Measurements from ENCODE around the gene TMIGD3. TPM values are rescaled to one million over a fixed set of nuclear protein-coding genes. Genes with fewer than 3 reads are reported as not detected.

TMIGD3 gene
- total RNA-seq, 2 donors from 2014 or later, result 0.63 to 4.8 TPM

DNA sequence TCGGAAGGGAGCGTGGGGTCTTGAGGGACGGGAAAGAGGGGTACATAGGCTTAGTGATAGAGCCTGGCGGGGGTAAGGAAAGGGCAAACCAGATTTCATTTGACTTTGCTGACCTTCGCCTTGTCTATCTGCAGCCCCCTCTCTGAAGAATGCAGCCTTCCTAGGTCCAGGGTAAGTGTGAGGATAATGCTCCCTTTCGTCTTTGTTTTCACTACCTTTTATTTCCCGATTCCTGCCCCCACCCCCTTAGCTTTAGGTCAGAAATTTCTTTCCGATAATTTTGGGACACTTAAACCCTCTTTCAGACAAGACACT lies 53.8 kb downstream of the TMIGD3 start:
- DNase-seq (ENCODE audit: low spot score), result no peak
- H3K9me3 ChIP-seq, result no peaks in the 10 kb centered on the region
- TF ChIP-seq, protein P1, sequence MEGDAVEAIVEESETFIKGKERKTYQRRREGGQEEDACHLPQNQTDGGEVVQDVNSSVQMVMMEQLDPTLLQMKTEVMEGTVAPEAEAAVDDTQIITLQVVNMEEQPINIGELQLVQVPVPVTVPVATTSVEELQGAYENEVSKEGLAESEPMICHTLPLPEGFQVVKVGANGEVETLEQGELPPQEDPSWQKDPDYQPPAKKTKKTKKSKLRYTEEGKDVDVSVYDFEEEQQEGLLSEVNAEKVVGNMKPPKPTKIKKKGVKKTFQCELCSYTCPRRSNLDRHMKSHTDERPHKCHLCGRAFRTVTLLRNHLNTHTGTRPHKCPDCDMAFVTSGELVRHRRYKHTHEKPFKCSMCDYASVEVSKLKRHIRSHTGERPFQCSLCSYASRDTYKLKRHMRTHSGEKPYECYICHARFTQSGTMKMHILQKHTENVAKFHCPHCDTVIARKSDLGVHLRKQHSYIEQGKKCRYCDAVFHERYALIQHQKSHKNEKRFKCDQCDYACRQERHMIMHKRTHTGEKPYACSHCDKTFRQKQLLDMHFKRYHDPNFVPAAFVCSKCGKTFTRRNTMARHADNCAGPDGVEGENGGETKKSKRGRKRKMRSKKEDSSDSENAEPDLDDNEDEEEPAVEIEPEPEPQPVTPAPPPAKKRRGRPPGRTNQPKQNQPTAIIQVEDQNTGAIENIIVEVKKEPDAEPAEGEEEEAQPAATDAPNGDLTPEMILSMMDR (IDR thresholded peaks at IDR 0.05), result no peak
- H3K4me1 ChIP-seq, result peaks cover 0 to 48% of the 10 kb centered on the region in 2 donors
- peak overlapping the region; percentile 72 to 78 for H3K4me3 ChIP-seq
- peaks cover 9% of the 10 kb centered on the region for H3K36me3 ChIP-seq
- H3K27ac ChIP-seq, result peak overlapping the region; percentile 84 to 87
- H3K27me3 ChIP-seq, result no peaks in the 10 kb centered on the region

GRCh38 chr1:111448918-111449702 lies 54.3 kb downstream of the TMIGD3 start, which contains the start of the genes ATP5PB and WDR77:
Gene ATP5PB, plus strand, starts transcription at chr1:111449464. Its CDS starts 78 bp downstream, at chr1:111449542.
Gene WDR77, minus strand, starts transcription at chr1:111449256. Its CDS starts 87 bp downstream, at chr1:111449169.
- Histone ChIP-seq H3K9me3 (no peaks in the 10 kb centered on the region), H3K4me3 (peak within 1 kb of the TSS; percentile 72 to 78), H3K27ac (peak within 1 kb of the TSS; percentile 84 to 87), H3K36me3 (peaks cover 6% of the 10 kb centered on the region), H3K27me3 (no peaks in the 10 kb centered on the region), H3K4me1 (peaks cover 0 to 45% of the 10 kb centered on the region in 2 donors)
- TF ChIP-seq, protein P1 (IDR thresholded peaks at IDR 0.05), result no peak
- DNase-seq (ENCODE audit: low spot score), result peak; percentile 98

DNA sequence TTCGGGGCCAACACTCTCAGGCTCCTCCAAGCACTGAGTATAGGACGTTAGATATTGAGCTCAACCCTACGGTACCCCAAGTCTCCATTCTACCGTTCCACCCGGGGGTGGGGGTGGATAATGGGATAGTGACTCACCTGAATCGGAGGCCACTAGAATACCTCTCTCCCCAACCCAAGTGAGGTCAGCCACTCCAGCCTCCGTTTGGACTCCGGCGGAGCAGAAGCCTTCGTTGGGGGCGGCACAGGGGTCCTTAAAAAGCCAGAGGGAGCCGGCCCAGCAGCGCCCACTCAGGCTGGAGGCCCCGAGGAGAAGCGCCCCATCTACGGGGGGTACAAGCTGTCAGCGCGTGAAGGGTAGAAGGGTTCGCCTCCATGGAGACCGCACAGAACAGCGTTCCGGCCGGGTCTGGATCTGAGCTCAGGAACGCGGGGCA lies 54.9 kb downstream of the TMIGD3 start:
- peaks cover 12% of the 10 kb centered on the region for H3K36me3 ChIP-seq
- H3K4me1 ChIP-seq, result peaks cover 0 to 45% of the 10 kb centered on the region in 2 donors
- TF ChIP-seq, protein P1 (IDR thresholded peaks at IDR 0.05), result no peak
- H3K4me3 ChIP-seq, result peak overlapping the region; percentile 72 to 78
- no peaks in the 10 kb centered on the region for H3K27me3 ChIP-seq
- H3K27ac ChIP-seq, result peak overlapping the region; percentile 84 to 87
- no peak for DNase-seq (ENCODE audit: low spot score)
- no peaks in the 10 kb centered on the region for H3K9me3 ChIP-seq

DNA sequence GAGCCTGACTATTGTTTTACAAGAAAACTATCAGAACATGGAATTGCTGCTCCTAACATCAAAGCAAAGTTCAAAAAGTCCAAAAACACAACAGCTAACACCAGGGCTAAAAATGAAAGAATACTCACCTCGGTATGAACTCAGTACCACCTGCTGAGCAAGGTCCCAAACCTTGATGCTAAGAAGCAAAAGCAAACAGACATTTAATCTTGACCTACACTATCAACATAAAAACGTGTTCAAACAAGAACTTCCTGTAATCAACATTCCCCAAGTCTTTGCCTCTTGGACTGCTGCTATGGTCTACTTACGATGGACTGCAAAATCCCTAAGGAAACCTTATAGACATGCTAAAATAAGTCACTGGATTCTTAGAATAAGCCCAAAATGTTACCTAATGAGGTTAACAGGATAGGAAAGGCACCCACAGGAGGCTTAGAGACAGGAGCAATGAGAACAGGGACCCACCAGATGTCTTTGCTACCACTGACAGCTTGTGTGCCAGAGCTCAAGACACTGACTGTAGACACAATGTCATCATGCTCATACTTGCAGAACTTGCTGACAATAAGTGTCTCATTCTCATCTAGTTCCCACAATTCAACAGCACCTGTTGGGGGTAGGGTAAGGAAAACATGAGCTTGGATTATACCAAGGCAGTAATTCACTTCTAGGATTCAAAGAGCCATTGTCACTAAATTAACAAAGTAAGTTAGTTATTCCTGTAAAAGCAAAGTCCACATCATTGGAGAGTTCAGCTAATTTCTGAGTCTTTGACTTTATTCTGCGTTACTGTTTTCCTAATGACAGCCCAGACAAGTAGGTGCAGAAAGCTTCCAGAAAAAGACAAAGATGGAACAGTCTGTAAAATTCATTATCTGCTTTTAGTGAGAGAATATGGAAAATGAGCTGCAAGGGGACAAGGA lies 56.2 kb downstream of the TMIGD3 start:
- H3K4me1 ChIP-seq, result peaks cover 0 to 40% of the 10 kb centered on the region in 2 donors

GRCh38 chr1:111446546-111446945 lies 56.9 kb downstream of the TMIGD3 start:
- DNase-seq (ENCODE audit: low spot score), result no peak
- Histone ChIP-seq H3K4me3 (no peak overlapping the region), H3K4me1 (peaks cover 0 to 33% of the 10 kb centered on the region in 2 donors), H3K9me3 (no peaks in the 10 kb centered on the region), H3K36me3 (peaks cover 27% of the 10 kb centered on the region), H3K27me3 (no peaks in the 10 kb centered on the region), H3K27ac (no peak overlapping the region)
- TF ChIP-seq, protein P1 (IDR thresholded peaks at IDR 0.05), result no peak

More for the DNA sequence above, 56.2 kb downstream of the TMIGD3 start:
- TF ChIP-seq, protein P1 (IDR thresholded peaks at IDR 0.05), result no peak
- Histone ChIP-seq H3K27ac (no peak overlapping the region), H3K9me3 (no peaks in the 10 kb centered on the region), H3K36me3 (peaks cover 20% of the 10 kb centered on the region), H3K4me3 (no peak overlapping the region), H3K27me3 (no peaks in the 10 kb centered on the region)
- DNase-seq (ENCODE audit: low spot score), result no peak

Measured in right atrium auricular region (tissue), 2 donors.